AG10803 (cell line): ENCODE data around the gene WNT8B.
A peak's percentile ranks its signal among the peaks of the same experiment; 100 is the strongest.

Experiments
- DNase-seq: peaks from one replicate; pipeline ENCODE4 v3.0.0; 2010; ENCODE audit warnings: low read depth
- H3K4me3 ChIP-seq: 2 replicates; pipeline ENCODE4 v1.5.1; 2011; ENCODE audit warnings: mild to moderate bottlenecking, low read length, control low read depth
- TF ChIP-seq, protein P1 (sequence below): conservative IDR thresholded peaks from 2 replicates; pipeline ENCODE4 v1.5.1; 2011; ENCODE audit warnings: mild to moderate bottlenecking, low read length, control low read depth, inconsistent platforms

WNT8B gene

DNA sequence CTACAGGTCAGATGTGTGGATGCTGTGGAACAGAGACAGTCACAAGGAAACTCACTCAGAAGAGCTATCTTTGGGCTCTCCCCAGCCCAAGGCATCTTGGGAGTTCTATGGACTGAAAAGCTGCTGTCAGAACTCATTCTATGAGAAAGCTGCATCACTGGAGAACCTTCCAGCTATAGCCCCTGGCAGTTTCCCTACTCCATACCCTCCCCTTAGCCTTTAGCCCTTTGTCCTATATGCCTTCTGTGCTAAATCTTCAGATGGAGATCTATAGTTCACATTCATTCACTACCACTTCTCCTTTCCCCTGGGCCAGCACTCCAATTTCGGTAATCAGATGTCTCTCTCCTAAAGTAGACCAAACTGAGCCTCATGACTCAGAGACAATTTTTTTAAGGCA, 6.9 kb downstream of the WNT8B start:
- TF ChIP-seq, protein P1, sequence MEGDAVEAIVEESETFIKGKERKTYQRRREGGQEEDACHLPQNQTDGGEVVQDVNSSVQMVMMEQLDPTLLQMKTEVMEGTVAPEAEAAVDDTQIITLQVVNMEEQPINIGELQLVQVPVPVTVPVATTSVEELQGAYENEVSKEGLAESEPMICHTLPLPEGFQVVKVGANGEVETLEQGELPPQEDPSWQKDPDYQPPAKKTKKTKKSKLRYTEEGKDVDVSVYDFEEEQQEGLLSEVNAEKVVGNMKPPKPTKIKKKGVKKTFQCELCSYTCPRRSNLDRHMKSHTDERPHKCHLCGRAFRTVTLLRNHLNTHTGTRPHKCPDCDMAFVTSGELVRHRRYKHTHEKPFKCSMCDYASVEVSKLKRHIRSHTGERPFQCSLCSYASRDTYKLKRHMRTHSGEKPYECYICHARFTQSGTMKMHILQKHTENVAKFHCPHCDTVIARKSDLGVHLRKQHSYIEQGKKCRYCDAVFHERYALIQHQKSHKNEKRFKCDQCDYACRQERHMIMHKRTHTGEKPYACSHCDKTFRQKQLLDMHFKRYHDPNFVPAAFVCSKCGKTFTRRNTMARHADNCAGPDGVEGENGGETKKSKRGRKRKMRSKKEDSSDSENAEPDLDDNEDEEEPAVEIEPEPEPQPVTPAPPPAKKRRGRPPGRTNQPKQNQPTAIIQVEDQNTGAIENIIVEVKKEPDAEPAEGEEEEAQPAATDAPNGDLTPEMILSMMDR = no peak
- no peak for DNase-seq
- H3K4me3 ChIP-seq = no peak overlapping the region

DNA sequence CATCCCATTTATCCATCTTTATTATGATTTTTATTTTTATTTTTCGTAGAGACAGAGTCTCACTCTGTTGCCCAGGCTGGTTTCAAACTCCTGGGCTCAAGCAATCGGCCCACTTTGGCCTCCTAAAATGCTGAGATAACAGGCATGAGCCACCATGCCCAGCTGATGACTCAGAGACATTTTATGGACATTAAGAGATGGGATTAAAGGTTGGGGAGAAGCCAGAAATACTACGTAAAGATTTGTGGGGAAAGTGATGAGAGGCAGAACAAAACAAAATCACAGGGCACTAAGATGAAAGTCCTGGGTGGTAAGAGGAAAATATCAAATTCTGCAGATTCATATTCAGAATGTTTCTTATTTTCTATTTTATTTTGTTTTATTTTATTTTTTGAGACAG, 7.6 kb downstream of the WNT8B start:
- TF ChIP-seq, protein P1 = no peak

DNA sequence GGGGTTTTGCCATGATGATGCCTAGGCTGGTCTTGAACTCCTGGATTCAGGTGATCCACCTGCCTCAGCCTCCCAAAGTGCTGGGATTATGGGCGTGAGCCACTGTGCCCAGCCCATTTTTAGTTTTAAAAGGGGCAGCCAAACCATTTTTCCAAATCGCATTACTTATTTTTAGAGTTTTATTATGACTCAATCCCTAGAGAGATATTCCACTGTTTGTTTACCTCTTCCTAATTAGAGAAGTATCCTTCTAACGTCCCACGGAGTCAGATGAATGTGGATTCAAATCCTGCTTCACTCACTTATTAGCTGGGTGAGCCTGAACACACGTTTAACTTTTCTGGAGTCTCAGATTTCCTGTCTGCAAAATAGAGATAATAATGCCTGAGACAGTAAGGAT, 15.2 kb downstream of the WNT8B start:
- DNase-seq = no peak
- TF ChIP-seq, protein P1 = no peak
- H3K4me3 ChIP-seq = no peak overlapping the region

More for the DNA sequence above, 7.6 kb downstream of the WNT8B start:
- H3K4me3 ChIP-seq = no peak overlapping the region
- peak; percentile 6 for DNase-seq

DNA sequence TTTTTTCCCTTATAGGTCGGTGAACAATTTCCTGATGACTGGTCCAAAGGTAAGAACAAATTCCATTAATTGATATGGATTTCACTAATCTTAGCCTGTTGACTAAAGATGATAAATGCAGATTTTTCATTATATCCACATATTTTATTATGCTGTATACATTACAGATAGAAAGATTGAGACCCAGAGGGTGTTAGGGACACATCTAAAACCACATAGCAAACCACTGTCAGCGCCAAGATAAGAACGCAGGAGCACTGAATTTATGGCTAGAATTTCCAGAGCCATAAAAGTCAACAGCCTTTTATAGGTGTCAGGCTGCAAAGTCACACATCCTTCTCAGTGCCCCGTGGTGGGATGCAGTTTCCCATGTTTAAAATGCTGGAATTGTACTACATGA, 16.2 kb downstream of the WNT8B start:
- TF ChIP-seq, protein P1 = no peak
- H3K4me3 ChIP-seq = no peak overlapping the region
- no peak for DNase-seq

DNA sequence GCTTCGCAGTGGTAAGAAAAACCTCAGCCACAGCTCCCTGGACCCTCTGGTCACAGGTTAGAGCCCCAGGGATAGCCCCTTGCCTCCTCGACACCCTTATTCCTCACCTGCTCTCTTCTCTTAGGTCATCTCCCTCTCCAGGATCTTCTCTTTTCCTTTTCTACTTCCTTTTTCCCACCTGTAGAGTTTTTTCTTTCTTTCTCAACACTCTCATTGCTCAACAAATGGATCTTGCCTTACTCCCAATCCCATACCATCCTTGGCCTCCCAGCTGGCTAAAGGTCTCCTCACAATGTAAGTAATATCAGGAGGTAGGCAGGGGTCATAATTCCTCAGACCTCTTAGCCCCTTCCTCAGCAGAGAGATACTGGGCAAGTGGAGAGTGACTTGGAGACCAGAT, 17.2 kb downstream of the WNT8B start:
- TF ChIP-seq, protein P1 = no peak
- H3K4me3 ChIP-seq = no peak overlapping the region

DNA sequence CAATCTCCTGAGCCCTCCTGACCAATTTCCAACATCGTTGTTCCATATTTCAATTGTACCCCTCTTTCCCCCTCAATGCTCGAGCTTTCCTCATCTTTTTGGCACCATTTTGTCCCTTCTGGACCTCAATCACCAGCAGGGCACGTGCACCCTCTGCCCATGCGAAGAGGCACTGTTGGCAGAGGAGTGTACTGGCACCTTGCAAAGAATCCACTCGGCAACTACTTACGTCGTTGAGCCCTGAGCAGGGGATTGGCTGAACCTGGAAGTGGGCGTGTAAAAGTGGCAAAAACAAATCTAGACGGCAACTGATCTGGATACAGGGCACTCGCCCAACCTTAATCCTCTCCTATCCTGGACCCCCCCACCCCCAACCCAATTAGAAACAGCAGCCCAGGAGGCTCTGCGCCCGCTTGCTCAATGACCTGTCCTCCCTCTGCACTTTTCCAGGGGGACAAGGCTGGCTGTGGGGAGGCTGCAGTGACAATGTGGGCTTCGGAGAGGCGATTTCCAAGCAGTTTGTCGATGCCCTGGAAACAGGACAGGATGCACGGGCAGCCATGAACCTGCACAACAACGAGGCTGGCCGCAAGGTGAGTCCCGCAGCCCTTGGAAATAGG, 18.8 kb downstream of the WNT8B start:
- H3K4me3 ChIP-seq = peak overlapping the region; percentile 52
- TF ChIP-seq, protein P1 = peak; percentile 6; the same call in 1 of the 2 replicates
- peak; percentile 77 for DNase-seq

More for the DNA sequence above, 17.2 kb downstream of the WNT8B start:
- no peak for DNase-seq

DNA sequence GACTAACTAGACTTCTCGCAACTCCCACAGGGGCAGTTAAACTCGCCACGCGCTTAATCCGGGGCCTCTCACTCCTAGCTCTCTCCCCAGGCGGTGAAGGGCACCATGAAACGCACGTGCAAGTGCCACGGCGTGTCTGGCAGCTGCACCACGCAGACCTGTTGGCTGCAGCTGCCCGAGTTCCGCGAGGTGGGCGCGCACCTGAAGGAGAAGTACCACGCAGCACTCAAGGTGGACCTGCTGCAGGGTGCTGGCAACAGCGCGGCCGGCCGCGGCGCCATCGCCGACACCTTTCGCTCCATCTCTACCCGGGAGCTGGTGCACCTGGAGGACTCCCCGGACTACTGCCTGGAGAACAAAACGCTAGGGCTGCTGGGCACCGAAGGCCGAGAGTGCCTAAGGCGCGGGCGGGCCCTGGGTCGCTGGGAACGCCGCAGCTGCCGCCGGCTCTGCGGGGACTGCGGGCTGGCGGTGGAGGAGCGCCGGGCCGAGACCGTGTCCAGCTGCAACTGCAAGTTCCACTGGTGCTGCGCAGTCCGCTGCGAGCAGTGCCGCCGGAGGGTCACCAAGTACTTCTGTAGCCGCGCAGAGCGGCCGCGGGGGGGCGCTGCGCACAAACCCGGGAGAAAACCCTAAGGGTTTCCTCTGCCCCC, 19.5 kb downstream of the WNT8B start:
- H3K4me3 ChIP-seq = peak overlapping the region; percentile 52
- TF ChIP-seq, protein P1 = peak; percentile 82
- DNase-seq = peak; percentile 70
